Measurements from ENCODE around the gene ZNF568.

ZNF568 gene

GRCh38 chr19:36915992-36916830, at the start of gene ZNF568, which contains the start of gene ZNF829:
TSS of gene ZNF568 (plus strand) at chr19:36916332. CDS start at chr19:36922771, 6,439 bp downstream.
TSS of gene ZNF829 (minus strand) at chr19:36916291. CDS start at chr19:36915167, 1,124 bp downstream.
- DNase-seq (ENCODE audit: low spot score) (peak; percentile 61), FAIRE-seq (no peak)

- FAIRE-seq (no peak), DNase-seq (ENCODE audit: low spot score) (peak; percentile 10)
Measured at GRCh38 chr19:36876993-36877938, 38.9 kb upstream of the ZNF568 start.

GRCh38 chr19:36891768-36892357, 24.3 kb upstream of the ZNF568 start:
- FAIRE-seq (no peak), DNase-seq (ENCODE audit: low spot score) (no peak)

GRCh38 chr19:36894849-36895383, 21.2 kb upstream of the ZNF568 start:
- no peak for DNase-seq (ENCODE audit: low spot score)
- FAIRE-seq, result no peak

- FAIRE-seq (no peak), DNase-seq (ENCODE audit: low spot score) (no peak)
Measured at GRCh38 chr19:36898422-36898821, 17.7 kb upstream of the ZNF568 start.

GRCh38 chr19:36916991-36917390, 859 bp downstream of the ZNF568 start:
- no peak for FAIRE-seq
- DNase-seq (ENCODE audit: low spot score), result no peak

GRCh38 chr19:36918090-36918489, 2.0 kb downstream of the ZNF568 start:
- DNase-seq (ENCODE audit: low spot score), result no peak
- no peak for FAIRE-seq

GRCh38 chr19:36931684-36932083, 15.6 kb downstream of the ZNF568 start:
- no peak for FAIRE-seq
- DNase-seq (ENCODE audit: low spot score), result no peak

GRCh38 chr19:36939153-36939552, 23.0 kb downstream of the ZNF568 start:
- FAIRE-seq, result no peak

GRCh38 chr19:36950335-36951119, 34.4 kb downstream of the ZNF568 start:
- DNase-seq (ENCODE audit: low spot score) (no peak), FAIRE-seq (no peak)

More at GRCh38 chr19:36939153-36939552, 23.0 kb downstream of the ZNF568 start:
- no peak for DNase-seq (ENCODE audit: low spot score)

GRCh38 chr19:36962346-36962745, 46.2 kb downstream of the ZNF568 start:
- DNase-seq (ENCODE audit: low spot score), result no peak

GRCh38 chr19:36963280-36963679, 47.1 kb downstream of the ZNF568 start:
- FAIRE-seq (no peak), DNase-seq (ENCODE audit: low spot score) (no peak)

More at GRCh38 chr19:36962346-36962745, 46.2 kb downstream of the ZNF568 start:
- no peak for FAIRE-seq

GRCh38 chr19:36972571-36972970, 56.4 kb downstream of the ZNF568 start:
- no peak for DNase-seq (ENCODE audit: low spot score)
- FAIRE-seq, result no peak

- FAIRE-seq (no peak), DNase-seq (ENCODE audit: low spot score) (no peak)
Measured at GRCh38 chr19:36973021-36973843, 57.1 kb downstream of the ZNF568 start.

GRCh38 chr19:36973844-36974195, 57.7 kb downstream of the ZNF568 start:
- FAIRE-seq, result no peak
- DNase-seq (ENCODE audit: low spot score), result no peak

GRCh38 chr19:36986131-36986530, 70.0 kb downstream of the ZNF568 start:
- no peak for DNase-seq (ENCODE audit: low spot score)
- FAIRE-seq, result no peak

GRCh38 chr19:36986601-36987000, 70.5 kb downstream of the ZNF568 start:
- DNase-seq (ENCODE audit: low spot score) (no peak), FAIRE-seq (no peak)

- FAIRE-seq (no peak), DNase-seq (ENCODE audit: low spot score) (no peak)
Measured at GRCh38 chr19:36987091-36987490, 71.0 kb downstream of the ZNF568 start.

GRCh38 chr19:36997152-36997842, 81.2 kb downstream of the ZNF568 start:
- DNase-seq (ENCODE audit: low spot score), result no peak
- FAIRE-seq, result no peak
